Activated CD4-positive, alpha-beta T cell treated with anti-CD3 and anti-CD28 coated beads, Interleukin-2, amount 50 U/mL, for 4 hours (primary cell): ENCODE results near the gene NINL.
"Not testable (repeated sequence)": the region's sequence is repeated elsewhere in the genome, so short reads cannot be mapped to it uniquely, and the experiment has no call there.

Experiments used
- DNase-seq, 2 experiments: peaks; one replicate each; pipeline ENCODE4 v3.0.0-alpha.2; 2020

NINL gene

GRCh38 chr20:25529295-25529951 lies 55.9 kb downstream of the NINL start:
- DNase-seq = no peak

DNA sequence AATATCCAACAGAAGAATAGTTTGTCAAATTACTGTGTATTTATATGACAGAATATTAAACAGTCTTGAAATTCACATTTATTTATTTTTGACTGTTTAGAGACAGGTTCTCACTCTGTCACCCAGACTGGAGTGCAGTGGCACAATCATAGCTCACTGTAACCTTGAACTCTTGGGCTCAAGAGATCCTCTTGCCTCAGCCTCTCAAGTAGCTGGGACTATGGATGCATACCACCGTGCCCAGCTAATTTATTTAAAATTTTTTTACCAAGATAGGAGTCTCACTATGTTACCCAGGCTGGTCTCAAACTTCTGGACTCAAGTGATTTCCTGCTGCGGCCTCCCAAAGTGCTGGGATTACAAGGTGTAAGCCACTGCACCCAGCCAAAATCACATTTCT lies 57.4 kb downstream of the NINL start:
- DNase-seq = no peak

- DNase-seq = no peak
These were observed 58.9 kb downstream of the NINL start for GRCh38 chr20:25526446-25526845.

DNA sequence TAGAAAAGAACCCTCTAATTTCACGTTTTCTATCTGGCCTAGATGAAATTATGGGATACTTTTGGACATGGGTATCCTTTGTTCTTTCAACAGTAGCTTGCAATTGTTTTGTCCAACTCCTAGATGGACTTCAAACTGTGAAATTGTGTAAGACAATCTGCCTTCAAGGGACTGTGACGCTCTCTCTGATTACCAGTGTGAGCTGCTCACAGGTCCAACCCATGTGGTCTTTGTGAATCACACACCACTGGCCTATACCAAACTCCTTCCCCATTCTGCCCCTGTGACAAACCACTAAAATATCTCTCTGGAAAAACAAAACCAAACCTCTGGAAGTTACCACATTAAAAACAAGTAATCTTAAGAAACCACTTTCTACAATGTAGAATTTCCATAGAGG lies 59.5 kb downstream of the NINL start:
- DNase-seq = no peak

DNA sequence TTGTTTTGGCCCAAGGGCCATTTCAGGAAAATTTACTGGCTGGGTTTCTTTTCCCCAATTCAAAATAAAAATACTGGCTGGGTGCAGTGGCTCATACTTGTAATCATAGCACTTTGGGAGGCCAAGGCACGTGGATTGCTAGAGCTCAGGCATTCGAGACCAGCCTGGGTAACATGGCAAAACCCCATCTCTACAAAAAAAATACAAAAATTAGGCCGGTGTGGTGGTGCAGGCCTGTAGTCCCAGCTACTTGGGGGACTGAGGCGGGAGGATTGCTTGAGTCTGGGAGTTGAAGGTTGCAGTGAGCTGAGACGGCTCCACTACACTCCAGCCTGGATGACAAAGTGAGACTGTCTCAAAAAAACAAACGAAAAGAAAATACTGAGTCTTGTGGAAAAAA lies 60.0 kb downstream of the NINL start:
- DNase-seq = no peak

DNA sequence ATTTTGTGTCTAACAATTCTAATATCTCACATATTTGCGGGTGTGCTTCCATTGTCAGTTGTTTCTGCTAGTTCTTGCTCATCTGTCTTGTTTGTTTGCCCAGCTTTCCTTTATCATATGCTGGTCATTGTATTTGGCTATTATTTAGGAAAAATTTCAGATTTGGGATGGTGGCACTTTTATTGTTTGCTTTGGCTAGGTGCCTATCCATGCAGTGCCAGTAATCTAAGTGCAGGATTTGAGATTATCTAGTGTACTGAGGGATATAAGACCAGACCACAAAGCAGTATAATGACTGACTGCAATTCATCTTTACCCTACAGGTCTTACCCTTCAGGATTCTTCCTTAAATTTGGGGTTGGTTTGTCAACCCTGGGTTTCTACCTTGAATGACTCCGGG lies 63.9 kb downstream of the NINL start:
- no peak for DNase-seq

- no peak for DNase-seq
These were observed 68.2 kb downstream of the NINL start for GRCh38 chr20:25517124-25517523.

GRCh38 chr20:25514747-25515340 lies 70.5 kb downstream of the NINL start:
- DNase-seq = no peak

- no peak for DNase-seq
These were observed 71.1 kb downstream of the NINL start for GRCh38 chr20:25514195-25514594.

DNA sequence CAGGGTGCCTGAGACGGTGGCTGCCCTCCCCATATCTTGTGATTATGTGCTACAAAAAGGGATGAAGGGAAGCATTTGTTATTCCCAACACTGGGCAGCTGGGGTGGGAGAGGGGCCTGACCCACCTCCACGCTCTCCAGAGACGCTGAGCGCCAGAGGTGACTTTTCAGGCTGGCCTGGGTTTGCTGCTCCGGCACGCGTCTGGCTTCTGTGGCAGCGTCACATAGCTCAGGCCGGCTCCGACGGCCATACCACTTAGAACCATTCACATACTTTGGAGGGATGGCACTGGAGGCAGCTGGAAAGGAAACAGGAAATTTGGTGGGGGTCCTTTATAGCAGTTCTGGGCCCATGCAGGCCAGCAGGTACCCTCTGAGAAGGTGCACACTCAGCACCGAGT lies 72.6 kb downstream of the NINL start:
- no peak for DNase-seq

DNA sequence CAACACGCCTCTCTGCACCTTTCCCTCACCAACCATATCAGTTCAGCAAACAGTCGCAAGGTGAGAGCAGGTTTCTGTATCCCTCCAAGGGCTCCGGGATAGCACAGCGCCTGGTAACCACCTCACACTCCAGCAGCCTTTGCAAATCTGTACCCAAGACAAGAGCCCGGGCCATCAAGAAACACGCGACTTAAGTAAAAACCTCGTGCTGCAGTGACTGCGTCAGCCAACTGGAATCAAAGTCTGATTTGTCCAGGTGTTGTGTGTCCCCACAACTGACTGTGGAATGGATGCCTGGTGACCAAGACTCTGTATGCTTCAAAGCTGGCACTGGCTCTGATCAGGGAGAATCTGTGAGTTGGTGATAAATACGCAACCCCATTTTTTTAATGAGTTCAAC lies 74.1 kb downstream of the NINL start:
- no peak for DNase-seq

GRCh38 chr20:25510721-25511120 lies 74.6 kb downstream of the NINL start:
- no peak for DNase-seq

GRCh38 chr20:25510202-25510601 lies 75.1 kb downstream of the NINL start:
- DNase-seq = no peak

- DNase-seq = no peak
These were observed 76.2 kb downstream of the NINL start for GRCh38 chr20:25509084-25509483.

GRCh38 chr20:25508083-25508770 lies 77.1 kb downstream of the NINL start:
- no peak for DNase-seq

GRCh38 chr20:25507385-25508082 lies 77.8 kb downstream of the NINL start:
- no peak for DNase-seq

- DNase-seq = no peak
These were observed 80.8 kb downstream of the NINL start for GRCh38 chr20:25504366-25505135.

- no peak for DNase-seq
These were observed 81.4 kb downstream of the NINL start for GRCh38 chr20:25503936-25504335.

GRCh38 chr20:25503051-25503639 lies 82.2 kb downstream of the NINL start:
- not testable (repeated sequence) for DNase-seq

DNA sequence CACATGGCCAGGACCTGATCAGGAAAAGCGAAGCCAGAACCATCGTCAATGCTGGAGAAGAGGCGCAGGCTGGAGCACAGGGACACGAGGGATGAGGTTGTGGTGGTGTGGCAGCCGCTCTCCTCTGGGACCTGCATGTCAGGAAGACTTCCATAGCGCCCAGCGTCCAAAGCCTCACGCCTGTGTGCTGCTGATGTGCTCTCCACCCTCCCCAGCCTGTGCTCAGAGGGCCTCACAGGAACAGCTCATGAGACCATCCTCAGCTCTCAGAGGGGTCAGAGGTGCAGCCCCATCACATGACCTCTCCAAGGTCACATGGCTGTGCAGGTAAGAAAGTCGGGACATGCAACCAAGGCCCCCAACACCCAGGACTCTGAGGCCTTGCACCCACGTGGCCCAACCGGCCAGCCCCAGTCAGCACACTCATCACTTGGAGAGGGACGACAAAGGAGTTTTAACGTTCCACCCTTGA lies 84.4 kb downstream of the NINL start:
- DNase-seq = no peak

DNA sequence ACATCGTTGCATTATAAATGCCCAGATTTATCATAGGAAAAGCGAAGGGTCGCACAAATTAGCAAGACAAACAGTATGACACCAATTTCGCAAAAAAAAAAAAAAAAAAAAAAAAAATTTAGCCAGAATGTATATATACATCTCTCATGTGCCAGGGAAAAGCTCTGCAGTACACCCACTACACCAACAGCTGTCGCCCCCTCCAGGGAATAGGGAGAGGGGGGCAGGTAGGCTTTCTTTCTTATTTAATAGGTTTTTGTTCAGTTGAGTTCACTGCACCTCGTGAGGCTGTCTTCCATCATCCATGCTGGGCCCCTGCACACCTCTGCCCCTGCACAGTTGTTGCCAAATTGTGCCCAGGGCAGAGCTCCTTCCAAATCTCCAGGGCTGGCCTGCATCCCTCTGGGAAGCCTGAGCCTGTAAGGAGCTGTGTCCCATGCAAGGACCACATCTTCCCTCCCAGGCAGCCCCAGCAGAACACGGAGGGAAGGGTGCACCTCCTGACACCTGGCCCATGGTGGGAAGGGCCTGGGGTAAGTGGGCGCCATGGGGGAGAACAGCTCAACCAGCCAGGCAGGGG lies 85.4 kb downstream of the NINL start:
- DNase-seq = no peak

DNA sequence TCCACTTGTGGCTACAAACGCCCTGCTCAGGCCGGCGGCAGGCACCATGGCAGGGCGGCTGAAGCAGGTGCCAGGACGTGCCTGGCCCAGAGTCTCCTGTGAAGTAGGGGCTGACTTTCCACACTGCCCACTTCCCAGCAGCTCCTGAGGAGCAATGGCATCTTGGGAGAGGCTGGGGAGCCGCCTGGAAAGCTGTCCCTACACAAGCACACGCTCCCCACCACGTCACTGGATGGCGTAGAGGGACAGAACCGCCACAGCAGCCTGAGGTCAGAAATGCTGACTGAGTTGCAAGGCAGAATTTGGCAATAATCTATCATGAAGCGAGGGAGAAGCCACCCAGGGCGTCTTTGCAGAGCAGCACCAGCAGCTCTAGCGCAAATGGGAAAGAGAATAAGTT lies 86.3 kb downstream of the NINL start:
- no peak for DNase-seq
